IPS-20b (cell line): Measurements from ENCODE around the gene CCDC154.
"Not testable (repeated sequence)": the region's sequence is repeated elsewhere in the genome, so short reads cannot be mapped to it uniquely, and the experiment has no call there.

Experiments
- H3K27ac ChIP-seq: one replicate; pipeline ENCODE4 v1.5.1; 2013; ENCODE audit warnings: low read length
- H3K27me3 ChIP-seq: 2 replicates; pipeline ENCODE4 v1.6.1; 2013; ENCODE audit warnings: mild to moderate bottlenecking, low read length, inconsistent platforms; ENCODE audit not compliant: insufficient read depth
- H3K36me3 ChIP-seq: 2 replicates; pipeline ENCODE4 v1.6.1; 2013; ENCODE audit warnings: low read depth, mild to moderate bottlenecking, inconsistent platforms, low read length, moderate library complexity; ENCODE audit not compliant: insufficient read depth
- H3K4me1 ChIP-seq: 2 replicates; pipeline ENCODE4 v1.6.1; 2013; ENCODE audit warnings: mild to moderate bottlenecking, control low read depth, inconsistent platforms, low read length, moderate library complexity; ENCODE audit not compliant: insufficient read depth
- H3K4me3 ChIP-seq: 2 replicates; pipeline ENCODE4 v1.5.1; 2013; ENCODE audit warnings: mild to moderate bottlenecking, low read length, inconsistent platforms
- H3K9ac ChIP-seq: 2 replicates; pipeline ENCODE4 v1.6.1; 2013; ENCODE audit warnings: low read depth, mild to moderate bottlenecking, inconsistent platforms, low read length, moderate library complexity
- H3K9me3 ChIP-seq: 2 replicates; pipeline ENCODE4 v1.6.1; 2013; ENCODE audit warnings: mild to moderate bottlenecking, low read depth, low read length, inconsistent platforms; ENCODE audit not compliant: insufficient read depth

The CCDC154 gene

GRCh38 chr16:1469693-1470201 lies 25.4 kb upstream of the CCDC154 start:
- H3K4me1 ChIP-seq: peaks cover 4% of the 10 kb centered on the region; the same call in 1 of the 2 replicates
- H3K27ac ChIP-seq: no peak overlapping the region
- H3K4me3 ChIP-seq: no peak overlapping the region
- H3K27me3 ChIP-seq: no peaks in the 10 kb centered on the region; the same call in 1 of the 2 replicates
- no peaks in the 10 kb centered on the region for H3K9me3 ChIP-seq
- H3K9ac ChIP-seq: no peak overlapping the region
- no peaks in the 10 kb centered on the region for H3K36me3 ChIP-seq

DNA sequence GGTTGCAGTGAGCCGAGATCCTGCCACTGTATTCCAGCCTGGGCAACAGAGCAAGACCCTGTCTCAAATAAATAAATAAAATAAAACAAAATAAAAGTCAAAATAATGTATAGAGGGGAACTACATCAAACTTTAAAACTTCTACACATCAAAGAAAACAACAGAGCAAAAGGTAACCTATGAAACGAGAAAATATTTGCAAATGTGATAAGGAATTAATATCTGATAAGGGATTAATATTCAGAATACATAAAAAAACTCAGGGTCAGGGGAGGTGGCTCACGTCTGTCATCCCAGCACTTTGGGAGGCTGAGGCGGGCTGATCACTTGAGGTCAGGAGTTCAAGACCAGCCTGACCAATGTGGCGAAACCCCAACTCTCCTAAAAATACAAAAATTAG lies 24.8 kb upstream of the CCDC154 start:
- H3K27ac ChIP-seq, H3K9me3 ChIP-seq, H3K27me3 ChIP-seq, H3K9ac ChIP-seq, H3K4me1 ChIP-seq, H3K36me3 ChIP-seq, H3K4me3 ChIP-seq: not testable (repeated sequence)

GRCh38 chr16:1468426-1468810 lies 24.1 kb upstream of the CCDC154 start:
- no peaks in the 10 kb centered on the region for H3K36me3 ChIP-seq
- H3K4me1 ChIP-seq: no peaks in the 10 kb centered on the region
- no peaks in the 10 kb centered on the region for H3K9me3 ChIP-seq
- H3K27me3 ChIP-seq: no peaks in the 10 kb centered on the region
- H3K27ac ChIP-seq: no peak overlapping the region
- no peak overlapping the region for H3K9ac ChIP-seq
- no peak overlapping the region for H3K4me3 ChIP-seq

- Histone ChIP-seq H3K9ac (no peak overlapping the region), H3K4me3 (no peak overlapping the region), H3K27ac (no peak overlapping the region), H3K27me3 (no peaks in the 10 kb centered on the region), H3K36me3 (no peaks in the 10 kb centered on the region), H3K4me1 (no peaks in the 10 kb centered on the region), H3K9me3 (no peaks in the 10 kb centered on the region)
Measured at GRCh38 chr16:1466968-1467521, 22.7 kb upstream of the CCDC154 start.

GRCh38 chr16:1466054-1466453 lies 21.7 kb upstream of the CCDC154 start:
- Histone ChIP-seq H3K27ac (no peak overlapping the region), H3K36me3 (peaks cover 2% of the 10 kb centered on the region; the same call in 1 of the 2 replicates), H3K4me3 (no peak overlapping the region), H3K27me3 (no peaks in the 10 kb centered on the region), H3K9ac (no peak overlapping the region), H3K4me1 (no peaks in the 10 kb centered on the region), H3K9me3 (no peaks in the 10 kb centered on the region)

- no peak overlapping the region for H3K27ac ChIP-seq
- H3K9me3 ChIP-seq: no peaks in the 10 kb centered on the region
- H3K36me3 ChIP-seq: peaks cover 7% of the 10 kb centered on the region; the same call in 1 of the 2 replicates
- no peak overlapping the region for H3K9ac ChIP-seq
- no peaks in the 10 kb centered on the region for H3K4me1 ChIP-seq
- no peaks in the 10 kb centered on the region for H3K27me3 ChIP-seq
- no peak overlapping the region for H3K4me3 ChIP-seq
Measured at GRCh38 chr16:1465567-1465915, 21.2 kb upstream of the CCDC154 start.

DNA sequence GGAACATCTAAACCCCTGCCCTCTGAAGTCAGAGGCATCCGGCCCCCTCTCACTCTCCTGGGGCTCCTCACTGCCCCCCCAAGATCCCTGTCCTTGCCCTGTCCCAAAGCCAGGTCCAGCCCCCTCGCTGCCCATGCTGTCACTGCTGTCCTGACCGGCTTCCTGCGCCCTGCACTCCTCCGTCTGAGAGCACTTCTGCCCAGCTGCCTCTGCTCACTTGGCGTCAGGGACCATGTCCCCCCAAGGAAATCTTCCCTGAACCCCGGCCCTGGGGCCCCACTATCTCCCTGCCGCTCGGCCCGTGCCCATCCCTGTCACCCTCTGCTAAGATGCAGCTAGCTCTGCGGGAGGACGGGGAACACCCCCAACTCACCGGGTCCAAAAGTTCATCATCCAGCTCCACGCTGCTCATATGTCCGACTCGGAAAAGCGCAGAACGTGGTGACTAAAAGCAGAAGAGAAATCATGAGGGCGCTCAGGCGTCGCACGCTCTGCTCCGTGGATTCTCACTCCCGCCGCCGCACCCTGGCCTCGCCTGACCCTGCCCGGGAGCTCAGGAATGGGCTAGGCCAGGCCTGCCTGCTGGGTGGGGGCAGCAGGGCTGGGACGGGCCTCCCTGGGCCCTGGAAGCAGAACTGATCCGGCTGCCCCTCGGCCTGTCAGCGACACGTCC lies 20.7 kb upstream of the CCDC154 start:
- Histone ChIP-seq H3K9ac (no peak overlapping the region), H3K27ac (no peak overlapping the region), H3K4me1 (no peaks in the 10 kb centered on the region), H3K36me3 (peaks cover 7% of the 10 kb centered on the region; the same call in 1 of the 2 replicates), H3K27me3 (no peaks in the 10 kb centered on the region), H3K9me3 (no peaks in the 10 kb centered on the region), H3K4me3 (no peak overlapping the region)

DNA sequence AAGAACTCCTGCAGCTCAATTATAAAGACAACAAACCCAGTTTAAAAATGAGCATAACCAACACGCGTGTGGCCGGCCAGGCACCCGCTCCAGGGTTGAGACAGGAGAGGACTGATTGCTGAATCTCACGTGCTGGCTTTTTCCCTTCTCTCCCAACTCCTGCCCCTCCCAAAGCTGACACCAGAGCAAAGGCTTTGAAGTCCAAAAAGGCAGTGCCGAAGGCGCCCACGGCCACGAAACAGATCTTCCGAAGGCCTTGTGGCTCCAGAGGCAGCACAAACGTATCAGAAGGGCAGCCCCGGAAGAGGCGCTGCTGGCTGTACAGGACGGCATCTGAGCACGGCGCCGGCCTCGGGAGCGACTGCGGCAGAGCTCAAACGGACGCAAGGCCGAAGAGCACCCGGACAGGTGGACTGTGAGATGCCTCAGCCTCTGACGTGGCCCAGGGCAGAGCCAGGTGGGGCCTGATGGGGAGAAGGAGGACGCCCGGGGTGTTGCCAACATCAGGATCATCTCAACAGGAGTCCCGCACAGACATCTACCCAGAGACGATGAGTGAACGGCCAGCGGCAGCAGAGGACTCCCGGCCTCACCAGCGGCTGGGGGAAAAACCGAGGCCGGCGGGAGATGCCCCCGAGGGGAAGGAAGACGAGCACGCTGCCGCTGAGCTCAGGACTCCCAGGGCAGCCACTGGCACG lies 20.0 kb upstream of the CCDC154 start:
- Histone ChIP-seq H3K27ac (no peak overlapping the region), H3K4me1 (no peaks in the 10 kb centered on the region), H3K36me3 (peaks cover 7% of the 10 kb centered on the region; the same call in 1 of the 2 replicates), H3K9me3 (no peaks in the 10 kb centered on the region), H3K27me3 (no peaks in the 10 kb centered on the region), H3K4me3 (no peak overlapping the region), H3K9ac (no peak overlapping the region)

DNA sequence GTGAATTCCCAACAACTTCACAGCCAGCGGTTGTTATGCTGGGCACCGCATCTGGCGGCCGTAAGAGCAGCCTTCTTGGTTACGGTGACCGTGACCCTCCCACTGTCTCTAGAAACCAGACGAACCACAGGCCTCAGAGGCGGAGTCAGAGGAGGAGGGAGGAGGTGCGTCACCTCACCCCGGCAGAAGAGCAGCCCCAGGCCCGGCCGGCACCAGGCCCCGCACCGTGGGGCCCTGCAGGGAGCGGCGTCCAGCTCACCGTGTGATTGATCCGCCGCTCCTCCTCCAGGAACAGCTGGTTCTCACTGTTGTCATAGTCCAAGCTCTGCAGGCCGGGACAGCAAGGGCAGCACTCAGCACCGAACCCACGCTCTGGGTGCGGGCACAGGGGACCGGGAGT lies 16.8 kb upstream of the CCDC154 start:
- Histone ChIP-seq H3K4me1 (no peaks in the 10 kb centered on the region), H3K27ac (no peak overlapping the region), H3K27me3 (no peaks in the 10 kb centered on the region), H3K9ac (no peak overlapping the region), H3K9me3 (no peaks in the 10 kb centered on the region), H3K4me3 (no peak overlapping the region), H3K36me3 (peaks cover 7% of the 10 kb centered on the region; the same call in 1 of the 2 replicates)

GRCh38 chr16:1460602-1461138 lies 16.3 kb upstream of the CCDC154 start:
- Histone ChIP-seq H3K36me3 (peaks cover 10% of the 10 kb centered on the region; the same call in 1 of the 2 replicates), H3K9ac (no peak overlapping the region), H3K4me3 (no peak overlapping the region), H3K9me3 (no peaks in the 10 kb centered on the region), H3K27ac (no peak overlapping the region), H3K27me3 (no peaks in the 10 kb centered on the region), H3K4me1 (no peaks in the 10 kb centered on the region)

DNA sequence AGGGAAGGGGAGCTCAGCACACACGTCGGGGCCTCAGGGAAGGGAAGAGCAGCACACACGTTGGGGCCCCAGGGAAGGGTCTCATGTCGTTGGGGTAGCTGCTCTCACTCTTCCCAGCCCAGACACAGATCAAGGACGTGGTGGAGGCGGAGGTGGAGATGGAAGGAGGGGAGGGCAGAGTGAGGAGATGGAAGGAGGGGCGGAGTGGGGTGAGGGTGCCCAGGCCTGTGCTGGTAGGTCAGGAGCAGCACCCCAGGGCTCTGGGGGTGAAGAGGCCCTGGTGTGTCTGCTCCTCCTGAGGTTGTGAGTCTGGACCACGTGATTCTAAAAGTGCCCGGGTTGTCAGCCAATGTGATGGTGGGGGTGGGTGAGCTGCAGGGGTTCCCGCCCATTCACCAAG lies 15.6 kb upstream of the CCDC154 start:
- no peak overlapping the region for H3K27ac ChIP-seq
- H3K4me3 ChIP-seq: no peak overlapping the region

DNA sequence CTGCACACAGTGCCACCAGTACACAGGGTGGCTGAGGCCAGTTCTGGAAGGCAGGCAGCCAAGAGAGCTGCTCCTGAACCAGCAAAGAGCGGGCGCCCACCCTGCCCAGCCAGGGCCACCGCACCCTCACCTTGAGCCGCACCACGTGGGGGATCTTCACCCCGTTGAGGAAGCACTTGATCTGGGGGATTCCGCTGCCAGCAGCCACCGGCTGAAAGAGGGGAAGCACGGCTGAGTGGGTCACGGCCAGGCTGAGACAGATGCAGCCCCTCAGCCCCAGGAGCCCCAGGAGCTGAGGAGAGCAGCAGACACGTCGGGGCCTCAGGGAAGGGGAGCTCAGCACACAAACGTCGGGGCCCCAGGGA lies 14.6 kb upstream of the CCDC154 start:
- no peaks in the 10 kb centered on the region for H3K9me3 ChIP-seq
- H3K4me3 ChIP-seq: no peak overlapping the region
- no peak overlapping the region for H3K27ac ChIP-seq
- H3K27me3 ChIP-seq: no peaks in the 10 kb centered on the region
- no peaks in the 10 kb centered on the region for H3K4me1 ChIP-seq
- no peak overlapping the region for H3K9ac ChIP-seq
- peaks cover 24% of the 10 kb centered on the region for H3K36me3 ChIP-seq

More for the DNA sequence above, 15.6 kb upstream of the CCDC154 start:
- H3K9me3 ChIP-seq: no peaks in the 10 kb centered on the region
- no peak overlapping the region for H3K9ac ChIP-seq
- no peaks in the 10 kb centered on the region for H3K4me1 ChIP-seq
- no peaks in the 10 kb centered on the region for H3K27me3 ChIP-seq
- peaks cover 17% of the 10 kb centered on the region; the same call in 1 of the 2 replicates for H3K36me3 ChIP-seq
